ENCODE measurements around the gene KCNJ6.

DNA sequence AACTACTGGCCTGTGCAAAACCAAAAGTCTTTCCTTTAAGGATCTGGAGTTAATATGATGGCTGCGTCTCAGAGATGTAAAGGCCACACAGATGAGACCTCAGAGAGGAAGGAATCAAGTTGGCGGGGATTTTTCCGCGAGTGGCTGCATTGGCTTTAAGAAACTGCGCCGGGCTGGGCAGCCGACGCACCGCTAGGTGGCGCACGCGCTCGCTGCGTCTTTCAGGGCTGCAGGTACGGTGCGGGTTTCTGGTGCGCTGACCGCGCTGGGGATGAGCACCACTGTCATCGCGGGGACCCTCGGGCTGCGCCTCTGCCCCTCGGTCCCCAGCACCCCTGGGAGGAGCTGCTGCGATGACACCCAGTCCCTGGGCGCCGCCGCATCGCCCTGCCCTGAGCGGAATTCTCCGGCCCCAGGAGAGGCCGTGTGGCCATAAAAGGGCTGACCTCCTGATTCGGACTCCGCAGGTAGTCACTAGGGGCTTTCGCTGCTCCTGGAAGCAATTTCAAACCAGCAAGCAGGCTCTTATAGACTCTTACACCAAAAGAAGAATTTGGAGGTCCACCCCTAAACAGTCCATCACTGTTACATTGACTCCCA, 241.0 kb downstream of the KCNJ6 start:
- TF ChIP-seq SUZ12 (IDR thresholded peaks at IDR 0.05; ENCODE audit: low read length) = no peak
- no peak for TF ChIP-seq RNF2 (IDR thresholded peaks at IDR 0.05; ENCODE audit: borderline replicate concordance, low read depth, low read length, missing control alignments, poor library complexity, severe bottlenecking)
- TF ChIP-seq POLR2A (IDR thresholded peaks at IDR 0.05; ENCODE audit: control extremely low read depth in 1 of 2, low read depth in 2 of 2, low read length in 2 of 2) = no peak
- no peak for TF ChIP-seq TCF12 (IDR thresholded peaks at IDR 0.05; ENCODE audit: low read depth, low read length)
- 0 out of 2 replicates have a peak, but pooled peaks have one; percentile 18 for TF ChIP-seq MAX (IDR thresholded peaks at IDR 0.05)
- TF ChIP-seq BACH1 (IDR thresholded peaks at IDR 0.05; ENCODE audit: low read length) = no peak
- no peak for TF ChIP-seq BRCA1 (IDR thresholded peaks at IDR 0.05; ENCODE audit: low read depth, low read length)
- peak; percentile 81 to 94 (median 89) for TF ChIP-seq CTCF (IDR thresholded peaks at IDR 0.05; ENCODE audit: control extremely low read depth in 1 of 3, insufficient read depth in 1 of 3, low read depth in 1 of 3, low read length in 3 of 3)
- no peak for TF ChIP-seq EZH2 (IDR thresholded peaks at IDR 0.05; ENCODE audit: low read depth, low read length, severe bottlenecking)
- TF ChIP-seq JUND (IDR thresholded peaks at IDR 0.05; ENCODE audit: low read length) = no peak
